HT1080 (cell line): ENCODE results near the gene POM121C. TPM values are rescaled to one million over a fixed set of nuclear protein-coding genes. Genes with fewer than 3 reads are reported as not detected.
"Not testable (repeated sequence)": the region's sequence is repeated elsewhere in the genome, so short reads cannot be mapped to it uniquely, and the experiment has no call there.

ENCODE experiments used
- DNase-seq: peaks from one replicate; pipeline ENCODE4 v3.0.0-alpha.2; 2015; ENCODE audit warnings: low read depth
- small RNA-seq: library from RNA; depleted of rRNA; stranded (forward); fragments of <200 nt; gene quantifications from one replicate; pipeline ENCODE3, GENCODE V24; 2014
- total RNA-seq: library from RNA; depleted of rRNA; stranded (reverse); fragments of >200 nt; shearing (Covaris generic); gene quantifications from 2 replicates; pipeline ENCODE4 v1.2.3, GENCODE V29; 2014; rRNA removed

Gene POM121C
- total RNA-seq, 1 experiment from 2014 or later = 12.0 TPM

DNA sequence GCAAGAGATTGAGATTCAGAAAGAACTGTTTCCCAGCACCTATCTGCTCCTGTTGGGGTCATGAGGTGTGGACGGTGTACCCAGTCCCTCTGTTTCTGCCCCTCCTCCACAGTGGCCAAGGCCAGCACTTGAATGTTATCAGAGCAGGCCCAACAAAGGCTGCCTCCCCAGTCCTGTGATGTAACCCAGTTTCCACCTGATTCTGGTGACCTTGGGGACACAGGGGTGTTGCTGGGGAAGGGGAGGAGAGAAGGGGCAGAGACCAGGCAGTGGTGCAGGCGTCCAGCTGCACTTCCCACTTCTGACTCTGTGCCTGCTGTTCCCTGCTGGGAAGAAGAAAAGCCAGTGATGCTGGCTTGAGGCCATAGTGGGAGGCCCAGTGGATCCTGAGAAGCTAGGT, 88.2 kb downstream of the POM121C start:
- not testable (repeated sequence) for DNase-seq

DNA sequence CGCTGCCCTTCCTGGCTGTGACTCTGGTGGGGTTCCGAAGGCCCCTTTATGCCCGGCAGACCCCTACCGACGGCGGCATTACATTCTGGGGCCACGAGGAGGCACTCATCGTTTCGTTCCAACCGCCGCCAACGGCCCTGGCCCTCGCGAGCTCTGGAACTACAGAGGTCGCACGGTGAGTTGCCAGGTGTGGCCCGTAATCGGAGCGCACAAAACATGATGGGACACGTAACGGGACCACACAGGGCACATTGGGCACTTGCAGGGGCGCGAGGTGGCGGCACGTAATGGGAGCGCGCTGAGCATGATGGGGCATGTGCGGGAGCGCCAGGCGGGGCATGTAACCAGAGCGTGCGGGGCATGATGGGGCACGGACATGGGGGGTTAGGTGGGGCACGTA, 90.8 kb downstream of the POM121C start, which contains the start of gene TRIM73:
Gene TRIM73, plus strand, starts transcription at position 301 of the 400 bp plus-strand sequence. CDS start 3,305 bp downstream, outside the sequence.
- not testable (repeated sequence) for DNase-seq

GRCh38 chr7:75393194-75393593, 92.9 kb downstream of the POM121C start:
- not testable (repeated sequence) for DNase-seq

GRCh38 chr7:75374519-75375317, 111.4 kb downstream of the POM121C start:
- DNase-seq = not testable (repeated sequence)

- DNase-seq = not testable (repeated sequence)
Observed at GRCh38 chr7:75374144-75374518, 112.0 kb downstream of the POM121C start.

GRCh38 chr7:75367313-75367712, 118.8 kb downstream of the POM121C start:
- DNase-seq = not testable (repeated sequence)

Small RNA genes within 50 kb of the gene (small RNA-seq; reads per million reads assigned to genes)
- gene AC211429.1 = not detected
- gene RF00019 = not detected

Other genes starting within 250 kb of the POM121C start
- 0.10 TPM in 1 of 2 replicates, not detected in the other for gene TRIM73, start 90.7 kb downstream of the POM121C start, total RNA-seq
- gene SPDYE5, start 6.0 kb upstream of the POM121C start, total RNA-seq = not detected in 2 replicates